GM18519 (cell line): Measurements from ENCODE around the gene GABARAP.

ENCODE experiments used
- ATAC-seq: cut with Tn5 transposase; IDR thresholded peaks from one replicate; pipeline ENCODE4 v1.9.1; 2021; ENCODE audit warnings: mild to moderate bottlenecking, moderate library complexity; ENCODE audit not compliant: unreplicated experiment, low FRiP score

The GABARAP gene

GRCh38 chr17:7241783-7242716, at the start of gene GABARAP:
TSS of gene GABARAP (minus strand) at chr17:7242449. CDS start at chr17:7242330, 119 bp downstream.
- ATAC-seq, result peak; percentile 22

GRCh38 chr17:7290685-7291084, 48.4 kb upstream of the GABARAP start:
- ATAC-seq, result no peak

DNA sequence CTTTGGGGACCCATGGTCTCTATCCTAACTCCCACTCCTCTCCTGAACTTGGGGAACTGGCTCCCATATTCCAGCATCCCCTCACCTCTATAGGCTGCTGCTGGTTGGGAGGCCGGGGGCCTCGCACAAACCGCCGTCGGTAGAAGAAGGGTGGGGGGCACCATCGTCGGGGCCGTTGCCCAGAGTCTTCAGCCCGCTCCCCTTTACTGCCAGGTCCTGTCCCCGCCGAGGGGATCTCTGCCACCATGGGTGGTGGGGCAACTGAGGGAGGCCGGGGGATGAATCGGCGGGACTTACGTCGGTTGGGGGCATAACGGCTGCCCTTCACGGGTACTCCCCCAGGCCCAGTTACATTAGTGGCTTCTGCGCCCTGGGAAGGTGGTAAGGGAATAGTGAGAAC, 47.9 kb upstream of the GABARAP start:
- ATAC-seq, result no peak

DNA sequence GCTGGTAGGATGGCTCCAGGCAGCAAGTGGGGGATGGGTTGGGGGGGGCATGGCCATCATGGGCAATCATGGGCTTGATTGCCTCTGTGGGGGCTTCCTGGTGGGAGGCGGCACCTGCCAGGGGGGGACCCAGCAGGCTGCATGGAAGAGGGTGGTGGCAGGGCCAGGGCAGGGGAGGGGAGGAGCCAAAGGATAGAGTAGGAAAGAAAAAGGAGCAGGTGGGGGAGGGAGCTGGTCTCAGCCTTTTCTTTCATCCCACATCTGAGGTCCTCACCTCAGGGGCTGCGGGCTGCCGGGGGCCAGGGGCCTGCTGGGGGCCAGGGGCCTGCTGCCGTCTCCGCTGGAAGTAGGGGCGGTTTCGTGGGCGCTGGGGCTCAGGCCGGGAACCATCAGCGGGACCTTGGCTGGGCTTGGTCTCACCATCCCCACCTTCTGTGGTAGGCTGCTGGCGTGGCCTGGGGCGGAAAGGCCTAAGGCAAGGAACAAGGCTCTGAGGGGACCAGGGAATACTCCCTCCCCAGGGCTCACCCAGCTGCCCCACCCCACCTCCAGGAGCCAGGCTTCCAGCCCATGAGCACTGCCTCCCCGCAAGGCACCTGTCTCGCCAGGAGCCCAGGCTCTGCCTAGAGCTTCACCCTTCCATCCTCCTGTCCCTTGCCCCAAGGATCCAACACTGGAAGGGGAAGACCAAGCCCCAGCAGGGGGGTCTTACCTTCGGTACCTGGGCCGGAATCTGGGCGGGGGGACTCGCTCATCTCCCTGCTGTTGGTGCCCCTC, 47.2 kb upstream of the GABARAP start:
- ATAC-seq, result no peak

DNA sequence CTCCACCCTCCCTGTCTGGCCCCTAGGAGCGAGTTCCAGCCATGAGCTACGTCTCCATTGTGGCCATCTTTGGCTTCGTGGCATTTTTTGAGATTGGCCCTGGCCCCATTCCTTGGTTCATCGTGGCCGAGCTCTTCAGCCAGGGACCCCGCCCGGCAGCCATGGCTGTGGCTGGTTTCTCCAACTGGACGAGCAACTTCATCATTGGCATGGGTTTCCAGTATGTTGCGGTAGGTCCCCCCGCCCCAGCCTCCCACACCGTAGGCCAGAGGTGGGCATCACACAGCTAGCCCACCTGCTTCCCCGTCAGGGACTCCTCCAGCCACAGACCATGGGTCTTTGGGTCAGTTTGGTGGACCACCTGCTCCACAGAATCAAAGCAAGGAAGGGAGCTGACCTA, 43.4 kb upstream of the GABARAP start:
- ATAC-seq, result no peak

DNA sequence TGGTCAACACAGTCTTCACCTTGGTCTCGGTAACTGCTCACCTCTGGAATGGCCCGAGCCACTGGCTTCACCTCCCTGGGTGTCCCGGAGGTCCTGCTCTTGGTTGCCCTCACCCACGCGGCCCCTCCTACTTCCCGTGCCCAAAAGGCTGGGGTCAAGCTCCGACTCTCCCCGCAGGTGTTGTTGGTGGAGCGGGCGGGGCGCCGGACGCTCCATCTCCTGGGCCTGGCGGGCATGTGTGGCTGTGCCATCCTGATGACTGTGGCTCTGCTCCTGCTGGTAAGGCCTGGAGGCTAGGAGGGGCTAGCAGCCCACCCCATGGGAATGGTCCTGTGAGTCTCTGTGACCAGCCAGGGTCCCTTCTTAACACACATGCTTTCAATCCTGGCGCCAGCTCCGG, 42.7 kb upstream of the GABARAP start:
- ATAC-seq, result no peak

DNA sequence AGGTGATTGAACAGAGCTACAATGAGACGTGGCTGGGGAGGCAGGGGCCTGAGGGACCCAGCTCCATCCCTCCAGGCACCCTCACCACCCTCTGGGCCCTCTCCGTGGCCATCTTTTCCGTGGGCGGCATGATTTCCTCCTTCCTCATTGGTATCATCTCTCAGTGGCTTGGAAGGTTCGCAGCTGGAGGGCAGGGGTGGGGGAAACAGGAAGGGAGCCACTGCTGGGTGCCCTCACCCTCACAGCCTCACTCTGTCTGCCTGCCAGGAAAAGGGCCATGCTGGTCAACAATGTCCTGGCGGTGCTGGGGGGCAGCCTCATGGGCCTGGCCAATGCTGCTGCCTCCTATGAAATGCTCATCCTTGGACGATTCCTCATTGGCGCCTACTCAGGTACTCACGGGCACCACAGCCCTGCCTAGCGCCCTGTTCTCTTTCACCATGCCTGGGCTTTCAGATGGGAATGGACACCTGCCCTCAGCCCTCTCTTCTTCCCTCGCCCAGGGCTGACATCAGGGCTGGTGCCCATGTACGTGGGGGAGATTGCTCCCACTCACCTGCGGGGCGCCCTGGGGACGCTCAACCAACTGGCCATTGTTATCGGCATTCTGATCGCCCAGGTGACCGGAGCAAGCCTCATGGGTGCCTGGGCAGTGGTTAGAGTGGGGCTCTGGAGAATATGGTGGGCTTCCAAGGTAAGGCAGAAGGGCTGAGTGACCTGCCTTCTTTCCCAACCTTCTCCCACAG, 41.4 kb upstream of the GABARAP start:
- no peak for ATAC-seq

DNA sequence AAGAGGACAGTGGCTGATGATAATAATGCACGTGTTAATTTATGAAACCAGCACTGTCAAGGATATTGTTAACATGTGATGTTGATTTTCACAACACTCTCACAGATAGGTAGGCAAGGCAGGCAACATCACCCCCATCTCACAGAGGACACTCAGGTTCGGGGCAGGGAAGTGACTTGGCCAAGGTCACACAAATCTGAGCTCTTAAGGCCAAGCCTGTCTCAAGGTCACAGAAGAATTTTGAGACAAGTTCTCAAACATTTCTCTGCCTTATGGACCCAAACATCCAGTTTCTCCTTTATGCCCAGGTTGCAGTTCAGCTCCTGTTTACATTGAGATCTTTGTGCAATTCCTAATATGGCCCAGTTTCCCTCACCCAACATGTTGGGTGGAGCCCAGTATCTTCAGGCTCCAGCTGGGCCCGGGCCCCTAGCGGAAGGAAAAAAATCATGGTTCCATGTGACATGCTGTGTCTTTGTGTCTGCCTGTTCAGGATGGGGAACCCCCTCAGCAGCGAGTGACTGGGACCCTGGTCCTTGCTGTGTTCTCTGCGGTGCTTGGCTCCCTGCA, 40.6 kb upstream of the GABARAP start:
- no peak for ATAC-seq

DNA sequence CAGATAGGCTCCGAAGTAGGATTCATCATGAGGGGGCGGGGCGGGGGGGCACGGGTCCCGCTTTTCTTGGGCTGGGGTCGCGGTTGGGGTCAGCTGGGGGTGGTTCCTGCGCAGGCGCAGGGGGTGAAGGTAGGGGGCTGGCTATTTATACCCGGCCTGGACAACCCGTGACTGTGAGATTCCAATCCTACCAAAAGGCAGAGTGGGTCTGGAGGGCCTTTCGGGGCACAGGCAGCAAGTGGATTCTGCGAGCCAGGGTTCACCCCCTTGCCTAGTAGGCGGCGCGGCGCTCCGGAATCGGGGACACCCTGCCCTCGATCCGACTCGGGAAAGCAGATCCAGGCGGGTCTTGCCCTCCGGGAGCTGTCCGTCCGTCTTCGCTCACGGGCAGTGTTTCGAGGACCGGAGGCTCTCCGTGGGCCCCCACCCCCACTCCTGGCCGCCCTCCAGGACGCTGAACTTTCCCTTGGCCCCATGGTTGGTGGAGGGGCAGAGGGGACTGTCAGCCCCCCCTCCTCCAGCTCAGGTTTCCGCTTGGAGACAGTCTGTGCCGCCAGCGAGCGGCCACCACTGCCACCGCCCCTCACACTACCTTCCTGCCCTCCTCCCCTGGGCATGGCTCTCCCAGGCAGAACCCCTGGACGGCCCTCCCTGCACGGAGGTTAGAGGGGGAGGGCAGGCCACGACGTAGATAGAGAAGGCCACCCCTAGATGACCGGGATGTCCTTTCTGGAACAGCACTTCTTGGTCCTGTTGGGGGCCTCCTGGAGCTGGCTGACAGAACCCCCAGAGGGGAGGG, 39.9 kb upstream of the GABARAP start:
- ATAC-seq, result no peak

DNA sequence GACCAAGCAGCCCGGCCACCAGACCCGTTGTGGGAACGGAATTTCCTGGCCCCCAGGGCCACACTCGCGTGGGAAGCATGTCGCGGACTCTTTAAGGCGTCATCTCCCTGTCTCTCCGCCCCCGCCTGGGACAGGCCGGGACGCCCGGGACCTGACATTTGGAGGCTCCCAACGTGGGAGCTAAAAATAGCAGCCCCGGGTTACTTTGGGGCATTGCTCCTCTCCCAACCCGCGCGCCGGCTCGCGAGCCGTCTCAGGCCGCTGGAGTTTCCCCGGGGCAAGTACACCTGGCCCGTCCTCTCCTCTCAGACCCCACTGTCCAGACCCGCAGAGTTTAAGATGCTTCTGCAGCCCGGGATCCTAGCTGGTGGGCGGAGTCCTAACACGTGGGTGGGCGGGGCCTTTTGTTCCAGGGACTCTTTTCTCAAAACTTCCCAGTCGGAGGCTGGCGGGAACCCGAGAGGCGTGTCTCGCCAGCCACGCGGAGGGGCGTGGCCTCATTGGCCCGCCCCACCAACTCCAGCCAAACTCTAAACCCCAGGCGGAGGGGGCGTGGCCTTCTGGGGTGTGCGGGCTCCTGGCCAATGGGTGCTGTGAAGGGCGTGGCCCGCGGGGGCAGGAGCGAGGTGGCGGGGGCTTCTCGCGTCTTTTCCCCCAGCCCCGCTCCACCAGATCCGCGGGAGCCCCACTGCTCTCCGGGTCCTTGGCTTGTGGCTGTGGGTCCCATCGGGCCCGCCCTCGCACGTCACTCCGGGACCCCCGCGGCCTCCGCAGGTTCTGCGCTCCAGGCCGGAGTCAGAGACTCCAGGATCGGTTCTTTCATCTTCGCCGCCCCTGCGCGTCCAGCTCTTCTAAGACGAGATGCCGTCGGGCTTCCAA, 39.1 kb upstream of the GABARAP start, which contains the start of gene SLC2A4:
SLC2A4 (plus strand) TSS at position 645 of the 879 bp plus-strand sequence; CDS start at position 862, 217 bp downstream.
- ATAC-seq, result no peak

DNA sequence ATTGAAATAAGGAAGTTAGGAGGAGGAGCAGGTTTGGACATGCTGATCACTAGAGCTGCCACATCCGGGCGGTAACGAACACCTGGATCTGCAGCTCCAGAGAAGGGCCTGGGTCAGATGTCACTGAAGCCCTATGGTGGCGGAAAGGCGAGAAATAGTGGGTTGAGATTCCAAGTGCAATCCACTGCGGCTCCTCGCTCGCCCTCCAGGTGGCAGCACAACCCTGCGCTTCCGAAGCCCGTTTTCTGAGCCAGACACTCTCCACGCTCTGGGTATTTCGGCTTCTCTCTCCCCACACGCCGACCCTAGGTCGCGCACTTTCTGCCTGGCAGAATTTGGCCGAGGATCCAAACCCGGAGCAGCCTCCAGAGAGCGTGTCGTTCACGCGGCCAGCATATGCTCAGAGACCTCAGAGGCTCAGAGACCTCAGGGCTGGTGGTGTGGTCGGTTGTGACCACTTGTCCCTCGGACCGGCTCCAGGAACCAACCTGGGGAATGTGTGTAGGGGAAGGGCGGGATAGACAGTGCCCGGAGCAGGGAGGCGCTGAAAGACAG, 38.3 kb upstream of the GABARAP start:
- no peak for ATAC-seq

DNA sequence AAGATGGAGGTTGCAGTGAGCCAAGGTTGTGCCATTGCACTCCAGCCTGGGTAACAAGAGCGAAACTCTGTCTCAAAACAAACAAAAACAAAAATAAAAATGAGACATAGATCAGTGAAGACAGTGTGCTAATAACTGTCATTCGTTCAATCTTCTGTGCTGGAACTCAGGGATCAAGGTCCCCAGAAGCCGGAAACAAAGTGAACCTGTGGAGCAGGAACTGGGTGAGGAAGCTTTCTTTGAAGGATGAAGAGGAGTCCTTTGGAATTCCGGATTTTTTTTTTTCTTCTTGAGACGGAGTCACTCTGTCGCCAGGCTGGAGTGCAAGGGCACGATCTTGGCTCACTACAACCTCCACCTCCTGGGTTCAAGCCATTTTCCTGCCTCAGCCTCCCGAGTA, 37.2 kb upstream of the GABARAP start:
- no peak for ATAC-seq

DNA sequence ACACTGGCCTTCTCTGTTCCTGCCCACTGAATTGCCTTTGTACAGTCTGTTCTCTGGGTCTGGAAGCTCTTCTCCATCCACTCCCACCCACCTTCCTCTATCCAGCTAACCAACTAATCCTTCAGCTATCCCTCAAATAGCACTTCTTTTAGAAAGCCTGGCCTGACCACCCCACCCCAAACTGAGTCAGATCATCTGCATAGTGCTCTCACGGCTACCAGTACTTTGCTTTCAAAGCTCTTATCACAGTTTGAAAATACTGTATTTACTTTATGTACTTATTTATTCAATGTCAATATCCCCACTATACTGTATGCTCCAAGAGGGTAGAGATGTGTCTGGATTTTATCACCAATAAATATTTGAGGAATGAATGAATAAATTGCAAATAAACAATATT, 24.5 kb upstream of the GABARAP start:
- ATAC-seq, result no peak

GRCh38 chr17:7263801-7264078, 21.5 kb upstream of the GABARAP start:
- no peak for ATAC-seq

- ATAC-seq, result no peak
These were observed 20.9 kb upstream of the GABARAP start for GRCh38 chr17:7262935-7263800.

- ATAC-seq, result no peak
These were observed 20.1 kb upstream of the GABARAP start, which contains the start of gene CLDN7 for GRCh38 chr17:7262192-7262934. TSS of gene CLDN7 (minus strand) at chr17:7262478. CDS start at chr17:7262043, 435 bp downstream.
